ENCODE measurements around the gene GNPTAB.

GRCh38 chr12:101876322-101876860 lies 45.6 kb upstream of the GNPTAB start:
- TF ChIP-seq TAF1 (CRISPR knock-in tag; IDR thresholded peaks at IDR 0.05): no peak
- no peak for TF ChIP-seq MEIS1 (CRISPR knock-in tag; IDR thresholded peaks at IDR 0.05; ENCODE audit: borderline replicate concordance)
- no peak for TF ChIP-seq CTCF (CRISPR knock-in tag; IDR thresholded peaks at IDR 0.05)
- TF ChIP-seq REST (IDR thresholded peaks at IDR 0.05; ENCODE audit: borderline replicate concordance in 1 of 2, low read depth in 1 of 2, low read length in 2 of 2): no peak
- no peak for TF ChIP-seq MYC (CRISPR knock-in tag; IDR thresholded peaks at IDR 0.05; ENCODE audit: borderline replicate concordance)
- no peak for TF ChIP-seq BHLHE40 (IDR thresholded peaks at IDR 0.05; ENCODE audit: low read length)
- no peak for TF ChIP-seq ZBTB33 (CRISPR knock-in tag; IDR thresholded peaks at IDR 0.05)
- no peak for TF ChIP-seq MXD3 (CRISPR knock-in tag; IDR thresholded peaks at IDR 0.05)
- no peak for TF ChIP-seq CREB1 (IDR thresholded peaks at IDR 0.05)
- no peak for TF ChIP-seq CREB1 (CRISPR knock-in tag; IDR thresholded peaks at IDR 0.05)
- no peak for TF ChIP-seq ZNF354B (CRISPR knock-in tag; IDR thresholded peaks at IDR 0.05)
- TF ChIP-seq HCFC1 (IDR thresholded peaks at IDR 0.05; ENCODE audit: low read depth, low read length): no peak
- TF ChIP-seq HNRNPK (IDR thresholded peaks at IDR 0.05; ENCODE audit: low read depth, low read length, poor library complexity, severe bottlenecking): no peak
